ENCODE measurements around the gene DDX31.
"Not testable (repeated sequence)": the region's sequence is repeated elsewhere in the genome, so short reads cannot be mapped to it uniquely, and the experiment has no call there.

Gene DDX31

DNA sequence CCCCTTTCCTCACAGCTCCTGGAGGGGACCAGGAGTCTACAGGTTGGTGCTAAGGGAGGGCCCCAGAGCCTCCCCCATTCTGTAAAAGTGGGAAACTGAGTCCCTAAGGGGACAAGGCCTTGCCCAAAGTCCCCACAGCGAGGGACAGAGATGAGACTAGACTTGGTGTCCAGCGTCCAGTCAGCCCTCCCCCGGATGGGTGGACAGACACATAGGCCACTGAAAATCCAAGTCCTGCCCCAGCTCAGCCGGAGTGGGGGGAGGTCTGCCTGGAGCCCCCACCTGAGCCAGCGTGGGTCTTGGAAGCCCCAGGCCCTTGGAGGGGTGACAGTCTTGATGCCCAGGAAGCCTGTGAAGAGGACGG, 82.2 kb downstream of the DDX31 start:
- in situ Hi-C loops (cut with MboI; ENCODE audit: low pct_unique_long_range_greater_than_20kb, low sequenced_read_pairs), result no loop called here
- no peak for DNase-seq

DNA sequence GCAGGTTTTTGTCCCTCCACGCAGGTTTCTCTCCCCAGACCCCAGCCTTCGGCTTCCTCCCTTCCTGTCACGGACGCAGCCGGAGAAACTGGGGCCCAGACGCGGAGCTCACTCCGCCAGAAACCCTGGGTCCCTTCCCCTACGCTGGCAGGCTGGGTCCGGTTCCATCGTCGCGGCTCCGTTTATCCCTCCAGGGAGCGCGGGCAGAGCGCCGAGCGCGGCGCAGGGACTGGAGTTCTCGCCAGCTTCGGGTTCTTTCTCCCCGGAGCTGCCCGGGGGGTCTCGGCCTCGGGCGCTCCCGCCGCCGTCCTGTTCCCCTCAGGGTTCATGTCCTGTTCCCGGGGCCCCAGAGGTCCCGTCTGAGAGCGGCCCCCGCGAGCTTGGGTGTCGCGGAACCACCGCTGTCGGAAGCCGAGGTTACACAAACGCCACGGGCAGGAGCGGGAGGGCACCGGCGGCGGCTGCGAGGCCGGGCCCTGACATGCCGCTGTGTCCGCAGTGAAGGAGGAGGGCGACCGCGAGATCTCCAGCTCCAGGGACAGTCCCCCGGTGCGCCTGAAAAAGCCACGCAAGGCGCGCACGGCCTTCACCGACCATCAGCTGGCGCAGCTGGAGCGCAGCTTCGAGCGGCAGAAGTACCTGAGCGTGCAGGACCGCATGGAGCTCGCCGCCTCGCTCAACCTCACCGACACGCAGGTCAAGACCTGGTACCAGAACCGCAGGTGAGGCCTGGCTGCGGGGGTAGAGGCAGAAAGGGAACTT, 82.8 kb downstream of the DDX31 start:
- no peak for DNase-seq
- in situ Hi-C loops (cut with MboI; ENCODE audit: low pct_unique_long_range_greater_than_20kb, low sequenced_read_pairs), result no loop called here

- in situ Hi-C loops (cut with MboI; ENCODE audit: low pct_unique_long_range_greater_than_20kb, low sequenced_read_pairs), result no loop called here
- peak; percentile 53 for DNase-seq
Measured at GRCh38 chr9:132585954-132586829, 83.6 kb downstream of the DDX31 start.

DNA sequence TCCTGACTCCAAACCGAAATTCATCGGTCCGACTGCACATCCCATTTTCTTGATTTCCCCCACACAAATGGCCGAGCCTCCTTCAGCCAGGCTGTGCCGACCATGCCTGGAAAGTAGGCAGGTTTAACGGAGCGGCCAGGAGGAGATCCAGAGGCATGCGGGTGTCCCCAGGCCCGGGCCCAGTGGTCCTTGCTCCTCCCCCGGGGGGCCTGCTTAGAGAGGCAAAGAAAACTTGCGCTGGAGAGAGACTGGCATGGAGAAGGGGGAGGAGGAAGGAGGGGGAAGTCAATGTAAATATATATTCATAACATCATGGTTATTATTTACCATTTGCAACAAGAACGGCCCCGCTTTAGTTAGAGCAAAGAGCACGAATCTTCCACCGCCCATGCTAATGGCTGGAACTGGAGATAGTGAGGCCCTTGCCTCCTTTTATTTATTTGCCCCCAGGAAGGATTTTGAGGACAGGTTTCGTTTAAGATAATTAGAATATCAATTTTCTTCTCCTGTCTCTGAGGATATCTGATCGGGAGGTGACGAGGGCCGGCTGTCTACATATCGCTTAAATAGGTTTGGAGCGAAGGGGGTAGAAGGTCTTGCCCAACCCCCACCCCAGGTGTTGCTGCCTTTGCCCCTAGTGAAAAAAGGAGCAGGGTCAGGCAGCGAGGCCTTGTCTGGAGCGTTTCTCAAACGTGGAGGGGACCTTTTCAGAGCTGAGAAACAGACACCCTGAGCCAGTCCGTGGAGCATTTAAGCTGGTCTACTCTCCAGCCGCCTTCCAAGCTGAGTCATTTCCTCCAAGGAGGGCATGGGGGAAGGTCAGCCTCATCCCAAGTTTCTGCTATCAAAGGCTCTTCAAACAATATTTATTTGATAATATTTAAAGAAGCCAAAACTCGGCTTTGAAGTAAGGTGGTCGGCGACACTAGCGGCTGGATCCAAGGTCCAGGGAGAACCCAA, 84.9 kb downstream of the DDX31 start:
- no peak for DNase-seq
- in situ Hi-C loops (cut with MboI; ENCODE audit: low pct_unique_long_range_greater_than_20kb, low sequenced_read_pairs), result no loop called here

GRCh38 chr9:132583584-132584304, 86.0 kb downstream of the DDX31 start:
- in situ Hi-C loops (cut with MboI; ENCODE audit: low pct_unique_long_range_greater_than_20kb, low sequenced_read_pairs), result no loop called here
- DNase-seq, result no peak

DNA sequence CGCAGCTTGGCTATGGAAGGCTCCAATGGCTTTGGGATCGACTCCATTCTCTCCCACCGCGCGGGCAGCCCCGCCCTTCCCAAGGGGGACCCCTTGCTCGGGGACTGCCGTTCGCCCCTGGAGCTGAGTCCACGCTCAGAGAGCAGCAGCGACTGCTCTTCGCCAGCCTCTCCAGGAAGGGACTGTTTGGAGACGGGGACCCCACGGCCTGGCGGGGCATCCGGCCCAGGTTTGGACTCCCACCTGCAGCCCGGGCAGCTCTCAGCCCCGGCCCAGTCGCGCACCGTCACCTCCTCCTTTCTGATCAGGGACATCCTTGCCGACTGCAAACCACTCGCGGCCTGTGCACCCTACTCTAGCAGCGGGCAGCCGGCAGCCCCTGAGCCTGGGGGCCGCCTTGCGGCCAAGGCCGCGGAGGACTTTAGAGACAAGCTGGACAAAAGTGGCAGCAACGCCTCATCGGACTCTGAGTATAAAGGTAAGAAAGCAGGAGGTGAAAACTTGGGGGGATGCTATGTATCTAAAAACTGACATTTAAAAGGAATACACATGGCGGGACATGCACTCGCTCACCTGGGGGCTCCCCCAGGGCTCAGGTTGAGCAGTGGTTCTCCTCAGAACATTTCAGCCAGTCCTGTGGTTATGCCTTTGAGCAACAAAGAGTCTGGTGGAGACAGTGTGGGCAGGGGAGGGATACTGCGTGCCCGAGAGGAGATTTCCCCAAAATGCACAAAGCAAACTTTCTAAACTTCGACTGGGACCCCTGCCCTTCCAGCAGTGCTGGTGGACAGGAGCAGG, 86.8 kb downstream of the DDX31 start:
- in situ Hi-C loops (cut with MboI; ENCODE audit: low pct_unique_long_range_greater_than_20kb, low sequenced_read_pairs), result no loop called here
- DNase-seq, result no peak

DNA sequence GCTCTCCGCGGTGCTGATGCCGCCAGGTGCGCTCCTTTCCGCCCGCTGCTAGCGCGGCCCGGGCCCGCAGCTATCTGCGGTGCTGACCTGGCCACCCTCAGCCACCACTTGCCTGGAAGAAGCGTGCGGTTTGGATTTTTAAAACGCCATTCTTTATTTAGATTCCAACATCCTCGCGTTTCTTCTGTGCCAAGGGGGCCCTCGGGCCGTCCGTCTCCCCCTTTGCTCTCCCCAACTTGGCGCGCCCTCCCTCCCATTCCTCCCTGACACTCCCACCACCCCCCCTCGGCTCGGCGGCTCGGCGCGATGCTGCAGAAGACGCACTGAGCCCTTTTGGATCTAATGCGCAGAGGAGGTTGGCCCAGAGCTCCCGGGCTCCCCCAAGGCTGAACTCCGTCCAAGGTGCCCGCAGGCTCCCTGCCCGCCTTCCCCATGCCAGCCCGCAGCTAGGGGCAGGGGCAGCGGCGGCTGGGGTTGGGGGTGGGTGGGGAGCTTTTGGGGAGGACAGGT, 87.5 kb downstream of the DDX31 start, which contains the start of gene BARHL1:
TSS of gene BARHL1 (plus strand) at position 331 of the 510 bp plus-strand sequence. CDS start 192 bp downstream, outside the sequence.
- in situ Hi-C loops (cut with MboI; ENCODE audit: low pct_unique_long_range_greater_than_20kb, low sequenced_read_pairs), result no loop called here
- no peak for DNase-seq

- no peak for DNase-seq
- in situ Hi-C loops (cut with MboI; ENCODE audit: low pct_unique_long_range_greater_than_20kb, low sequenced_read_pairs), result no loop called here
Measured at GRCh38 chr9:132579427-132579798, 90.4 kb downstream of the DDX31 start.

DNA sequence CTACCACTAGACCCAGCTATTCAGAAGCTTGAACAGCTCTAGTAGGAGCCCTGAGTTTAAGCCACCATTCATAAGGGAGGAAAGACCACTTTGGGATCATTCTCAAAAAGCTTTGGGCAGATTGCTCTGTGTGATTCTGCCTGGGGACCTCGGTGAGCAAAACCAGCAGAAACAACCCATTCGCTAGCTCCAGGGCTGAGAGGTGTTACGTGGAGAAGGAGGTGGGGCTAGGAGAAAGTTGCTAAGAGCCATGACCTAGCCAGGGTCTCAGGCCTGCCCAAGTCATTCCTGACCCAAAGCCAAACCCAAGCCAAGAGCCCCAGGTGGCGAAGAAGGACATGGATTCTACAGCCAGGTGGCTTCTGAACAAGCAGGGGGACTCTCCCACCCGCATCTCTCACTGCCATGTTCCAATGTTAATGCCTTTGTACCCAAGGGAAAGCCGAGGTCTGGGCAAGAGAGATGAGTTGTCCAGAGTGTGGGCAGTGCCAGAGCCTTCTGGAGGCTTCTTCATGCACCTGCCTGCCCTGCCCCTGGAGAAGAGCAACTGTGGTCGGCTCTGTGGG, 91.3 kb downstream of the DDX31 start:
- in situ Hi-C loops (cut with MboI; ENCODE audit: low pct_unique_long_range_greater_than_20kb, low sequenced_read_pairs), result no loop called here
- DNase-seq, result no peak

- no peak for DNase-seq
- in situ Hi-C loops (cut with MboI; ENCODE audit: low pct_unique_long_range_greater_than_20kb, low sequenced_read_pairs), result no loop called here
Measured at GRCh38 chr9:132577119-132577518, 92.7 kb downstream of the DDX31 start.

- no peak for DNase-seq
- in situ Hi-C loops (cut with MboI; ENCODE audit: low pct_unique_long_range_greater_than_20kb, low sequenced_read_pairs), result no loop called here
Measured at GRCh38 chr9:132575811-132576210, 94.0 kb downstream of the DDX31 start.

DNA sequence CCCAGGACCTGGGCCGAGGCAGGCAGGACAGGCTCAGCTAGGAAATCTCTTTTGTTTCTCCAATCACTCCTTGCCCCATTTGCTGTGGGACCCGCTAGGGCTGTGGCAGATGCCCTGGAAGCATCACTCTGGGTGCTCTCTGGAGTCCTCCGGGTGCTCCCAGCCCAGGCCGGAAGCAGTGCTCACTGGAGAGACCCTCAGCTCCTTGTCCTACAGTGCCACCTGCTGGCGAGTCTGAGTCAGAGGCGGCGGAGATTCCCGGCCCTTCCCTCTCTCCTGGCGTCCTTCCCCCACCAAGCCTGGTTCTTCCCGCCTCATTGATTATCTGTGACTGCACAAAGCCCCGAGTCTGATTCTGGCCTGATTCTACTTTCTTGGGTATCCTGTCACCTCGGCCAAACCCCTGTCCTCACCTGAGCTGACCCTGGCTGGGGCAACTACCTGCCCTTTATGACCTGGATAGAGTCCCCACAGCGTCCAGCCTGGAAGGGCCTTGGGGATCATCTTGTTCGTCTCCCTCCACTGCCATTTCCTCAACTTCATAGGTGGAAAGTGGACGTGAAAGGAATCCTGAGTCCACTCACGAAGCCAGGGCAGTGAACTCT, 94.7 kb downstream of the DDX31 start:
- in situ Hi-C loops (cut with MboI; ENCODE audit: low pct_unique_long_range_greater_than_20kb, low sequenced_read_pairs), result no loop called here
- peak; percentile 71 for DNase-seq

- in situ Hi-C loops (cut with MboI; ENCODE audit: low pct_unique_long_range_greater_than_20kb, low sequenced_read_pairs), result no loop called here
- no peak for DNase-seq
Measured at GRCh38 chr9:132572921-132573320, 96.9 kb downstream of the DDX31 start.

GRCh38 chr9:132571806-132572600, 97.8 kb downstream of the DDX31 start:
- in situ Hi-C loops (cut with MboI; ENCODE audit: low pct_unique_long_range_greater_than_20kb, low sequenced_read_pairs), result no loop called here
- no peak for DNase-seq

DNA sequence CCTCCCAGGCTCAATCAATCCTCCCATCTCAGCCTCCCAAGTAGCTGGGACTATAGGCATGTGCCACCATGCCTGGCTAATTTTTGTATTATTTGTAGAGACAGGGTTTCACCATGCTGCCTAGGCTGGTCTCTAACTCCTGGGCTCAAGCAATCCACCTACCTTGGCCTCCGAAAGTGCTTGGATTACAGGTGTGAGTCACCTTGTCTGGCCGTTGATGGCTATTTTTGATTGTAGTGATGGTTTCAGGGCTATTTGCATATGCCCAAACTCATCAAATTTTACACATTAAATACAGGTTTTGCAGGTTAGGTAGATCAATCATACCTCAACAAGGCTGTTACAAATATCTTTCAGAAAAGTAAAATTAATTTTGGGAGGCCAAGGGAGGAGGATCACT, 101.0 kb downstream of the DDX31 start:
- DNase-seq; in situ Hi-C loops (cut with MboI; ENCODE audit: low pct_unique_long_range_greater_than_20kb, low sequenced_read_pairs): not testable (repeated sequence)

DNA sequence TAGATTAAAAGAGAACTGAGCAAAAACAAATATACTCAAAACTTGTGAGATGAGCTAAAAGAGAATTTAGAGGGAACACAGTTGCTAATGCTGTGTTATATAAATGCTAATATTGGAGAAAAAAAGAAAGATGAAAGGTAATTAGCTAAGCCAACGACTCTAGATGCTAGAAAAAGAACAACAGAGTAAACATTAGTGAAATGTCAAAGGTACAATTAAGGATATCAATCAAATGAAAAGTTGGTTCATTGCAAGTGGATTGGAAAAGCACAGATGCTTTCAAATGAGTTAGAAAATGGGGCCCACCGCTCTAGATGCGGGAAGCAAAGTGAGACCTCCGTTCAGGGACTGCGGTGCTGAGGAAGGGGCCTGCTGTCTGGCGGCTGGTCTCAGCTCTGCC, 105.3 kb downstream of the DDX31 start:
- DNase-seq, result no peak
- in situ Hi-C loops (cut with MboI; ENCODE audit: low pct_unique_long_range_greater_than_20kb, low sequenced_read_pairs), result no loop called here

GRCh38 chr9:132562306-132562573, 107.5 kb downstream of the DDX31 start:
- no peak for DNase-seq
- in situ Hi-C loops (cut with MboI; ENCODE audit: low pct_unique_long_range_greater_than_20kb, low sequenced_read_pairs), result no loop called here

All from KBM-7 (cell line).